Stimulated activated CD4-positive, alpha-beta T cell treated with anti-CD3 and anti-CD28 coated beads, Interleukin-4, amount 100 ng/mL, for 48 hours (primary cell): ENCODE data around the gene ARMH1.
"Not testable (repeated sequence)": the region's sequence is repeated elsewhere in the genome, so short reads cannot be mapped to it uniquely, and the experiment has no call there.

Experiments used
- DNase-seq, 2 donors: peaks; one replicate each; pipeline ENCODE4 v3.0.0-alpha.2; 2020; ENCODE audit warnings: low read depth in 2 of 2

ARMH1 gene

GRCh38 chr1:44644806-44645205, 29.7 kb upstream of the ARMH1 start:
- no peak for DNase-seq

- DNase-seq: no peak
These were observed 28.9 kb upstream of the ARMH1 start for GRCh38 chr1:44645476-44646244.

- no peak for DNase-seq
These were observed 28.0 kb upstream of the ARMH1 start for GRCh38 chr1:44646261-44647110.

- DNase-seq: no peak
These were observed 26.6 kb upstream of the ARMH1 start for GRCh38 chr1:44647896-44648295.

GRCh38 chr1:44648529-44649250, 25.8 kb upstream of the ARMH1 start:
- no peak for DNase-seq

GRCh38 chr1:44649788-44650158, 24.7 kb upstream of the ARMH1 start:
- DNase-seq: no peak

GRCh38 chr1:44650159-44650831, 24.2 kb upstream of the ARMH1 start:
- no peak for DNase-seq

- DNase-seq: no peak
These were observed 23.4 kb upstream of the ARMH1 start for GRCh38 chr1:44651069-44651468.

GRCh38 chr1:44652445-44653106, 21.9 kb upstream of the ARMH1 start:
- DNase-seq: peak; percentile 64 to 74

GRCh38 chr1:44653107-44653964, 21.2 kb upstream of the ARMH1 start:
- DNase-seq: no peak

- DNase-seq: no peak
These were observed 19.8 kb upstream of the ARMH1 start for GRCh38 chr1:44654621-44655187.

GRCh38 chr1:44655609-44656008, 18.9 kb upstream of the ARMH1 start:
- no peak for DNase-seq

- no peak for DNase-seq
These were observed 14.9 kb upstream of the ARMH1 start for GRCh38 chr1:44659566-44659965.

- no peak for DNase-seq
These were observed 14.3 kb upstream of the ARMH1 start for GRCh38 chr1:44660176-44660575.

- no peak for DNase-seq
These were observed 12.5 kb upstream of the ARMH1 start for GRCh38 chr1:44661781-44662682.

- no peak for DNase-seq
These were observed 11.9 kb upstream of the ARMH1 start for GRCh38 chr1:44662683-44663030.

GRCh38 chr1:44663417-44663816, 11.1 kb upstream of the ARMH1 start:
- no peak for DNase-seq

GRCh38 chr1:44664730-44665370, 9.7 kb upstream of the ARMH1 start:
- DNase-seq: peak; percentile 16 to 22

GRCh38 chr1:44666719-44667118, 7.8 kb upstream of the ARMH1 start:
- not testable (repeated sequence) for DNase-seq
